Tibial nerve (tissue), 4 donors: ENCODE results near the gene TMEM169. TPM values are rescaled to one million over a fixed set of nuclear protein-coding genes. Genes with fewer than 3 reads are reported as not detected.
A peak's percentile ranks its signal among the peaks of the same experiment; 100 is the strongest.

Source experiments
- DNase-seq, 2 donors: peaks; one replicate each; pipeline ENCODE4 v3.0.0-alpha.2; 2019; ENCODE audit warnings: low spot score in 2 of 2
- H3K27ac ChIP-seq, 4 donors: fragments of 200-600 bp; sonication (generic) in 3 of 4; one replicate each; pipeline ENCODE4 v1.5.1; 2017 to 2019; ENCODE audit warnings: mild to moderate bottlenecking in 1 of 4
- H3K27me3 ChIP-seq, 2 donors: fragments of 200-600 bp; sonication (generic) in 1 of 2; one replicate each; pipeline versions ENCODE4 v1.5.1 to v1.6.0; 2017 to 2019
- H3K36me3 ChIP-seq, 3 donors: fragments of 200-600 bp; sonication (generic); one replicate each; pipeline ENCODE4 v1.5.1; 2018 to 2019
- H3K4me1 ChIP-seq, 4 donors: fragments of 200-600 bp; sonication (generic) in 3 of 4; one replicate each; pipeline ENCODE4 v1.5.1; 2017 to 2019
- H3K4me3 ChIP-seq, 4 donors: fragments of 200-600 bp; sonication (generic) in 3 of 4; one replicate each; pipeline ENCODE4 v1.5.1; 2017 to 2019; ENCODE audit warnings: mild to moderate bottlenecking in 1 of 4, moderate library complexity in 1 of 4
- H3K9me3 ChIP-seq, 4 donors: fragments of 200-600 bp; sonication (generic) in 3 of 4; one replicate each; pipeline ENCODE4 v1.5.1; 2017 to 2019
- EP300 ChIP-seq, 2 donors: sonication (generic); formaldehyde crosslinking; IDR thresholded peaks; one replicate each; pipeline ENCODE4 v1.6.1; 2017; ENCODE audit warnings: antibody characterized with exemption in 2 of 2, mild to moderate bottlenecking in 1 of 2
- POLR2A ChIP-seq, 2 donors: fragments of 450-650 bp; IDR thresholded peaks; one replicate each; pipeline ENCODE4 v1.6.1; 2017; ENCODE audit warnings: antibody characterized with exemption in 2 of 2, mild to moderate bottlenecking in 2 of 2, moderate library complexity in 2 of 2
- WGBS, 2 donors: methylation state at CpG; one replicate each; pipeline ENCODE4 v1.1.5; 2018; 5-methylcytosine and 5-hydroxymethylcytosine counted together
- total RNA-seq, 4 donors: library from RNA; depleted of rRNA; stranded (reverse); fragments of >200 nt; gene quantifications; one replicate each; pipeline ENCODE4 v1.1.0, GENCODE V29; 2016
- TF ChIP-seq, protein P1 (sequence below), 5 experiments: fragments of 200-600 bp in 3 of 5; fragments of 450-650 bp in 2 of 5; sonication (generic) in 3 of 5; IDR thresholded peaks; one replicate each; pipeline ENCODE4 v1.5.1; 2016 to 2019; ENCODE audit warnings: antibody characterized with exemption in 5 of 5, mild to moderate bottlenecking in 3 of 5, moderate library complexity in 2 of 5

TMEM169 gene
- total RNA-seq, 4 donors from 2014 or later: 0.59 to 2.8 (median 1.7) TPM

DNA sequence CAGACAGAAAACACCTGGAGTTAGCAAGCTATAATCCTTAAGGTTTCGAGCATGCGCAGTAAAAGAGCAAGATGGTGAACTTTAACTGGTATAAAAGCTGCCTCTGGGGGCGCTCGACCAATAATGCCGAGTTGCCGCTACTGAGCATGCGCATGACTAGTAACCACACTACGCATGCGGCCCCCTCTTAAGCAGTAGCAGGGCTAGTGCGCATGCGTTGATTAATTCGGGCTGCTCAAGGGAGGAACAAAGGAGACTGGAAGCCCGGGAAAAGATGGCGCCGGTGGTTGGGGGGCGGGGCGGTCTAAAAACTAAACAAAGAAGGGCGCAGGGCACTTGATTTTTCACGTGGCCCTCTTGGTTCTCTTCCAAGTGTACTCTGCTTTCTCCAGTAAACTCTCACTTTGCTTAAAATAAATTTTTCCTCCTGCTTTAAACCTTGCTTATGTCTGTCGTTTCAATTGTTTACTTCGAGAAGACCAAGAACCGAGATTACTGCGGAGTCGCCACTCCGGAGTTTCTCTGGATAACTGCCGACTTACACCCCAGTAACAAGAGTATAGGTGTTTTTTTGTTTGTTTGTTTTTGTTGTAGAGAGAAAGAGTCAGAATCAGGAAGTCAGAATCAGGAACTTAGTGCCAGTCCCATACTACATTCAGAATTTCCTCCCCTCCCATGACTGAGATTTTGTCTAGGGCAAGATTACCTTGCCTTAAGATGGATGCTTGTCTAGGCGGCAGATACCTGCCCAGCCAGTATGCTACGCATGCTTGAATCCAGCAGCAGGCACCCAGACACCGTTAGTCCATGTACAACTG is 33.2 kb downstream of the TMEM169 start:
- Histone ChIP-seq H3K4me3 (peak overlapping the region; percentile 20 to 44 (median 36)), H3K36me3 (peaks cover 0 to 63% (median 0%) of the 10 kb centered on the region in 3 donors), H3K27ac (peak overlapping the region; percentile 75 to 84 (median 76)), H3K9me3 (no peaks in the 10 kb centered on the region), H3K4me1 (peaks cover 0 to 93% (median 30%) of the 10 kb centered on the region in 4 donors), H3K27me3 (no peaks in the 10 kb centered on the region)
- WGBS, 2 donors: 6 to 9% methylated on average over 29 of the region's 29 CpGs
- DNase-seq: peak; percentile 96 to 99
- TF ChIP-seq, protein P1, sequence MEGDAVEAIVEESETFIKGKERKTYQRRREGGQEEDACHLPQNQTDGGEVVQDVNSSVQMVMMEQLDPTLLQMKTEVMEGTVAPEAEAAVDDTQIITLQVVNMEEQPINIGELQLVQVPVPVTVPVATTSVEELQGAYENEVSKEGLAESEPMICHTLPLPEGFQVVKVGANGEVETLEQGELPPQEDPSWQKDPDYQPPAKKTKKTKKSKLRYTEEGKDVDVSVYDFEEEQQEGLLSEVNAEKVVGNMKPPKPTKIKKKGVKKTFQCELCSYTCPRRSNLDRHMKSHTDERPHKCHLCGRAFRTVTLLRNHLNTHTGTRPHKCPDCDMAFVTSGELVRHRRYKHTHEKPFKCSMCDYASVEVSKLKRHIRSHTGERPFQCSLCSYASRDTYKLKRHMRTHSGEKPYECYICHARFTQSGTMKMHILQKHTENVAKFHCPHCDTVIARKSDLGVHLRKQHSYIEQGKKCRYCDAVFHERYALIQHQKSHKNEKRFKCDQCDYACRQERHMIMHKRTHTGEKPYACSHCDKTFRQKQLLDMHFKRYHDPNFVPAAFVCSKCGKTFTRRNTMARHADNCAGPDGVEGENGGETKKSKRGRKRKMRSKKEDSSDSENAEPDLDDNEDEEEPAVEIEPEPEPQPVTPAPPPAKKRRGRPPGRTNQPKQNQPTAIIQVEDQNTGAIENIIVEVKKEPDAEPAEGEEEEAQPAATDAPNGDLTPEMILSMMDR (IDR thresholded peaks at IDR 0.05): peak; percentile 82 to 93 (median 86)
- TF ChIP-seq POLR2A (IDR thresholded peaks at IDR 0.05): peak in 1 of 2 donors; percentile 68
- peak; percentile 73 to 82 for TF ChIP-seq EP300 (IDR thresholded peaks at IDR 0.05)

DNA sequence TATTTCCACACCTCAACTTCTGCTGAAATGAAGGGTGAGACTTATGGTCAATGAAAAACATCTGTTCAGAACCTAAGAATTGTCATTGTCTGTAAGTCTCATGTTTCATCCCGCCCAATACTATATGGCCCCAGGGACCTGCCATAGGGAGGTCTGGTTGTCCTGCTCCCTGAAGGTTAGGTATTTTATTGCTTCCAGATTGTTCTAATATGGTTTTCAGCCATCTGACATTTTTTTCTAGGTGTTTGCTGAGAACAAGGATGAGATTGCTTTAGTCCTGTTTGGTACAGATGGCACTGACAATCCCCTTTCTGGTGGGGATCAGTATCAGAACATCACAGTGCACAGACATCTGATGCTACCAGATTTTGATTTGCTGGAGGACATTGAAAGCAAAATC is 34.7 kb downstream of the TMEM169 start:
- TF ChIP-seq EP300 (IDR thresholded peaks at IDR 0.05) (no peak), POLR2A (IDR thresholded peaks at IDR 0.05) (no peak)
- TF ChIP-seq, protein P1 (IDR thresholded peaks at IDR 0.05): no peak
- no peak overlapping the region for H3K27ac ChIP-seq
- no peak for DNase-seq
- no peaks in the 10 kb centered on the region for H3K27me3 ChIP-seq
- no peak overlapping the region for H3K4me3 ChIP-seq
- WGBS, 2 donors: 76 to 85% methylated on average over 1 of the region's 1 CpG
- no peaks in the 10 kb centered on the region for H3K9me3 ChIP-seq
- H3K36me3 ChIP-seq: peaks cover 0 to 71% (median 0%) of the 10 kb centered on the region in 3 donors
- H3K4me1 ChIP-seq: peaks cover 0 to 83% (median 19%) of the 10 kb centered on the region in 4 donors

DNA sequence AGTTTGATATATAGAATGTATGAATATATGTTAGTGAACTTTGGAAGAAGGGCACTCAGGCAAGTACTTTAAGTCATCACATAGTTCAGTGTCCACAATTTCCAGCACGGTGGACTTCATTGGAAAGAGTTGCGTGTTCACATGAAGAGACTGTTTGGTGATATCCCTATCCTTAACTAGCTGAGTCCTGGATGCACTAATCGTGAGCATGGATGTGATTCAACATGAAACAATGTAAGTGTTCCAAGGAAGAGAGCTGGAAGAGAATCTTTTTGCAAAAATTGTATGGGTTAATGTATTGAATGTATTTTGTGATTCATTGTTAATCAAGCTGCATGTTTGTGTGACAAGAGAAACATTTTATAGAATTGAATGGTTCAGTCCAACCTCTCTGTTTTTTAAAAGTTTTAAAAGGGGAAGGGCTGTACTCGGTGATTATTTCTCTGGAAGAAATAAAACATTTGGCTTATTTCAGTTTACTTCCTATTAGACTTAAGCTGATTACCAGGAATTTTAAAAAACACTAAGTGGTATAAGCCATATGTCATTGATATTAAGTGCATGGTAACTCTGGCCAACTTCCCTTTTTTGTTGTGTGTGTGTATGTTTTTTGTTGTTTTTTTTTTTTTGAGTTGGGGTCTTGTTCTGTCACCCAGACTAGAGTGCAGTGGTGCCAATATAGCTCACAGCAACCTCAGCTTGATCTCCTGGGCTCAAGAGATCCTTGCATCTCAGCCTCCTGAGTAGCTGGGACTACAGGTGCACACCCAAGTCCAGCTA is 36.0 kb downstream of the TMEM169 start:
- 76% methylated on average over 4 of the region's 4 CpGs for WGBS, 2 donors
- Histone ChIP-seq H3K4me3 (no peak overlapping the region), H3K27ac (peak overlapping the region in 1 of 4 donors; percentile 69), H3K27me3 (no peaks in the 10 kb centered on the region), H3K4me1 (peaks cover 0 to 71% (median 19%) of the 10 kb centered on the region in 4 donors), H3K36me3 (peaks cover 0 to 77% (median 1%) of the 10 kb centered on the region in 3 donors), H3K9me3 (no peaks in the 10 kb centered on the region)
- no peak for DNase-seq
- TF ChIP-seq POLR2A (IDR thresholded peaks at IDR 0.05) (no peak), EP300 (IDR thresholded peaks at IDR 0.05) (no peak)
- TF ChIP-seq, protein P1 (IDR thresholded peaks at IDR 0.05): no peak

DNA sequence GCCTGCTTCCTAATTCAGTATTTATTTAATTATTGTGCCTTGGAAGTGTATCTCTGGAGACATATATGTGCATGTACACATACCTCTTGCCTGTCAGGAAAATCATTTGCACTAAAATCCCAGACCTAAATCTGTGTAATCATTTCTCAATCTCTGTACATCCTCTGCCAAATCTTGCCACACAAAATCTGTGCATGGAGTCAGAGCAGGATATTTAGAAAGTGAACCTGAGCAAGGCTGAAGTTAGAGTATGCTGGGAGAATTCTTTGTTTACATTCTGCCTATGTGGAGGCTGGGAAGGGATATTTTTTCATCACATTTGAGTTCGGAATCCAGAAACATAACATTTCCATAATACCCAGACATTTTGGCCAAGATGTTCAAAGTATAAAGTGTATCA is 36.8 kb downstream of the TMEM169 start:
- no peak for DNase-seq
- H3K4me3 ChIP-seq: no peak overlapping the region
- H3K27me3 ChIP-seq: no peaks in the 10 kb centered on the region
- H3K9me3 ChIP-seq: no peaks in the 10 kb centered on the region
- peak overlapping the region in 1 of 4 donors; percentile 69 for H3K27ac ChIP-seq
- TF ChIP-seq, protein P1 (IDR thresholded peaks at IDR 0.05): no peak
- TF ChIP-seq POLR2A (IDR thresholded peaks at IDR 0.05): no peak
- no peak for TF ChIP-seq EP300 (IDR thresholded peaks at IDR 0.05)
- peaks cover 0 to 64% (median 19%) of the 10 kb centered on the region in 4 donors for H3K4me1 ChIP-seq
- H3K36me3 ChIP-seq: peaks cover 0 to 77% (median 9%) of the 10 kb centered on the region in 3 donors
- 54 to 58% methylated on average over 1 of the region's 1 CpG for WGBS, 2 donors
